ENCODE measurements around the gene TOGARAM1. TPM values are rescaled to one million over a fixed set of nuclear protein-coding genes. Genes with fewer than 3 reads are reported as not detected.

Gene TOGARAM1
- total and polyA plus RNA-seq, 2 donors (not counting 3 experiments of a cell fraction or from before 2014, with no cell fraction given), result 4.2 to 13.8 TPM

DNA sequence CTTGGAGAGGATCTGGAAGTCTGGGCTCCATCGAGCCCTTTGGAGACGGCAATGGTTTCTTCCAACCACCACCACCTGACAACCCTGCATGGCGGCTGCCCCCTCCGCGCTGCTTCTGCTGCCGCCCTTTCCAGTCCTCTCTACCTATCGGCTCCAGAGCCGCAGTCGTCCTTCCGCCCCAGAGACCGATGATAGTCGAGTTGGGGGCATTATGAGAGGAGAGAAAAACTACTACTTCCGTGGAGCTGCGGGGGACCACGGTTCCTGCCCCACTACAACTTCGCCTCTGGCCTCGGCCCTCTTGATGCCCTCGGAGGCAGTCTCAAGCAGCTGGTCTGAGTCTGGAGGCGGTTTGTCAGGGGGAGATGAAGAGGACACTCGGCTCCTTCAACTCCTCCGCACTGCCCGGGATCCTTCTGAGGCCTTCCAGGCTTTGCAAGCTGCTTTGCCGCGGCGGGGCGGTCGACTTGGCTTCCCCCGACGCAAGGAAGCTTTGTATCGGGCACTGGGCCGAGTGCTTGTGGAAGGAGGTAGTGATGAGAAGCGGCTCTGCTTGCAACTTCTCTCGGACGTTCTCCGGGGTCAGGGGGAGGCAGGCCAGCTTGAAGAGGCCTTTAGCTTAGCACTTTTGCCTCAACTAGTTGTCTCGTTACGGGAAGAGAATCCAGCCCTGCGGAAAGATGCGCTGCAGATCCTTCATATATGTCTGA is 499 bp downstream of the TOGARAM1 start:
- Histone ChIP-seq H3K4me1 (ENCODE audit: control insufficient read depth, extremely low read depth, insufficient read depth, low read length) (peaks cover 40% of the 10 kb centered on the region), H3K9me3 (replicated peaks; ENCODE audit: control insufficient read depth, insufficient read depth, low read length) (no peaks in the 10 kb centered on the region), H3K4me2 (ENCODE audit: insufficient read depth, low read length) (peak overlapping the region; percentile 90), H3K27ac (ENCODE audit: insufficient read depth, low read depth, low read length) (peak overlapping the region; percentile 60), H3K36me3 (ENCODE audit: control insufficient read depth in 2 of 2, extremely low read depth in 1 of 2, insufficient read depth in 2 of 2, low read length in 2 of 2) (no peaks in the 10 kb centered on the region), H3K79me2 (ENCODE audit: control insufficient read depth, insufficient read depth, low read length) (peaks cover 71% of the 10 kb centered on the region), H3K9ac (replicated peaks; ENCODE audit: extremely low read depth, insufficient read depth, low read length) (peak overlapping the region; percentile 84), H3K9me1 (replicated peaks; ENCODE audit: control insufficient read depth, extremely low read depth, insufficient read depth, low read length) (no peaks in the 10 kb centered on the region), H2AFZ (ENCODE audit: low read depth, low read length) (peak overlapping the region; percentile 91), H3K27me3 (ENCODE audit: control insufficient read depth in 2 of 2, insufficient read depth in 2 of 2, low read length in 2 of 2) (no peaks in the 10 kb centered on the region), H3K4me3 (replicated peaks in 1 of 3; ENCODE audit: insufficient read depth in 1 of 3, low read depth in 1 of 3, low read length in 3 of 3) (peak overlapping the region; percentile 71 to 83 (median 72)), H4K20me1 (replicated peaks; ENCODE audit: control insufficient read depth, extremely low read depth, insufficient read depth, low read length) (peaks cover 3% of the 10 kb centered on the region)
- FAIRE-seq, result no peak
- CTCF ChIA-PET, result interaction anchor here (0.7 to 3.5 kb wide), 3 partner anchors 48 to 306 kb away, joined by 3 to 22 read pairs (median 8); partner anchors contain the start of gene FKBP3
- POLR2A ChIA-PET, result interaction anchor here (0.8 to 1.1 kb wide), 3 partner anchors 64 to 283 kb away, joined by 3 to 7 read pairs (median 3); a partner anchor contains a TSS
- intact Hi-C loops (cut with micrococcal nuclease), result loop anchor here (1.0 to 5.0 kb wide), 3 partner anchors 50 to 172 kb away; partner anchors contain the start of genes FKBP3 and PRPF39
- TF ChIP-seq POLR2AphosphoS5 (IDR thresholded peaks at IDR 0.05; ENCODE audit: insufficient read depth, low read depth, low read length) (no peak), JUN (IDR thresholded peaks at IDR 0.05; ENCODE audit: borderline replicate concordance, insufficient read depth, insufficient read length, low read depth) (no peak), MYC (IDR thresholded peaks at IDR 0.05; ENCODE audit: low read depth, low read length) (no peak), POLR2A (IDR thresholded peaks at IDR 0.05; ENCODE audit: low read depth, low read length) (no peak), FOS (IDR thresholded peaks at IDR 0.05; ENCODE audit: borderline replicate concordance, insufficient read depth, low read length) (no peak), GATA2 (IDR thresholded peaks at IDR 0.05; ENCODE audit: insufficient read depth, insufficient read length, low read depth, low read length) (no peak), EZH2 (IDR thresholded peaks at IDR 0.05; ENCODE audit: borderline replicate concordance, low read depth, low read length, severe bottlenecking) (no peak)
- TF ChIP-seq, protein P1, sequence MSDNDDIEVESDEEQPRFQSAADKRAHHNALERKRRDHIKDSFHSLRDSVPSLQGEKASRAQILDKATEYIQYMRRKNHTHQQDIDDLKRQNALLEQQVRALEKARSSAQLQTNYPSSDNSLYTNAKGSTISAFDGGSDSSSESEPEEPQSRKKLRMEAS (IDR thresholded peaks at IDR 0.05; ENCODE audit: insufficient read depth, insufficient read length), result no peak
- TF ChIP-seq, protein P2, sequence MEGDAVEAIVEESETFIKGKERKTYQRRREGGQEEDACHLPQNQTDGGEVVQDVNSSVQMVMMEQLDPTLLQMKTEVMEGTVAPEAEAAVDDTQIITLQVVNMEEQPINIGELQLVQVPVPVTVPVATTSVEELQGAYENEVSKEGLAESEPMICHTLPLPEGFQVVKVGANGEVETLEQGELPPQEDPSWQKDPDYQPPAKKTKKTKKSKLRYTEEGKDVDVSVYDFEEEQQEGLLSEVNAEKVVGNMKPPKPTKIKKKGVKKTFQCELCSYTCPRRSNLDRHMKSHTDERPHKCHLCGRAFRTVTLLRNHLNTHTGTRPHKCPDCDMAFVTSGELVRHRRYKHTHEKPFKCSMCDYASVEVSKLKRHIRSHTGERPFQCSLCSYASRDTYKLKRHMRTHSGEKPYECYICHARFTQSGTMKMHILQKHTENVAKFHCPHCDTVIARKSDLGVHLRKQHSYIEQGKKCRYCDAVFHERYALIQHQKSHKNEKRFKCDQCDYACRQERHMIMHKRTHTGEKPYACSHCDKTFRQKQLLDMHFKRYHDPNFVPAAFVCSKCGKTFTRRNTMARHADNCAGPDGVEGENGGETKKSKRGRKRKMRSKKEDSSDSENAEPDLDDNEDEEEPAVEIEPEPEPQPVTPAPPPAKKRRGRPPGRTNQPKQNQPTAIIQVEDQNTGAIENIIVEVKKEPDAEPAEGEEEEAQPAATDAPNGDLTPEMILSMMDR (IDR thresholded peaks at IDR 0.05; ENCODE audit: extremely low read depth in 1 of 2, insufficient read depth in 1 of 2, low read depth in 1 of 2, low read length in 2 of 2), result no peak
- BruUV-seq (replicated peaks), result TSS peak; percentile 41
- dilution Hi-C loops (cut with MboI; ENCODE audit: extremely low pct_ligation_motif_present, low sequenced_read_pairs), result no loop called here
- DNase-seq (ENCODE audit: low read depth, low spot score), result peak; percentile 69

All from endothelial cell of umbilical vein (primary cell).